ENCODE results near the gene ZG16. TPM values are rescaled to one million over a fixed set of nuclear protein-coding genes. Genes with fewer than 3 reads are reported as not detected.

The ZG16 gene
- total RNA-seq, 2 donors from 2014 or later: not detected

DNA sequence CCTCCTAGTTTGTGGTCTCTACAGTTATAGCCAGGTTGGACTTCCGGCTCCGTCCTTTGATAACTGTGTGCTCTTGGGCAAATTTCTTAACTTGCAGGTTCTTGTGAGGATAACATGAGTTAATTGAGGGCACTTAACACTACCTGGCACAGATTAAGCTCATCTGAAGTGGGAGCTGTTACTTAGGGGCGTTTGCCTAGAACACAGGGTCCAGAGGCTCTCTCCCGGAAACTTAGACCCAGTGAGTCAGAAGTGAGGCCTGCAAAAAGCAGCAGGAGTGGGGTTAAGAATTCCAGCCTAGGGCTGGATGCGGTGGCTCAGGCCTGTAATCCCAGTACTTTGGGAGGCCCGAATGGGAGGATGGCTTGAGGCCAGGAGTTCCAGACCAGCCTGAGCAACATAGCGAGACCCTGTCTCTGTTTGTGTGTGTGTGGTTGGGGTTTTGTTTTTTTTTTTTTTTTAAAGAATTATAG lies 43.6 kb downstream of the ZG16 start:
- Histone ChIP-seq H3K9me3 (no peaks in the 10 kb centered on the region), H3K4me1 (ENCODE audit: control insufficient read depth in 1 of 2, low read depth in 2 of 2) (peaks cover 55 to 85% of the 10 kb centered on the region in 2 donors), H3K36me3 (no peaks in the 10 kb centered on the region), H3K4me3 (peak overlapping the region; percentile 97), H3K27ac (peak overlapping the region; percentile 88 to 95), H3K27me3 (replicated peaks; ENCODE audit: insufficient read depth) (no peaks in the 10 kb centered on the region)
- peak; percentile 56 for ATAC-seq (ENCODE audit: insufficient number of reproducible peaks, low FRiP score, low read depth)
- TF ChIP-seq, protein P1, sequence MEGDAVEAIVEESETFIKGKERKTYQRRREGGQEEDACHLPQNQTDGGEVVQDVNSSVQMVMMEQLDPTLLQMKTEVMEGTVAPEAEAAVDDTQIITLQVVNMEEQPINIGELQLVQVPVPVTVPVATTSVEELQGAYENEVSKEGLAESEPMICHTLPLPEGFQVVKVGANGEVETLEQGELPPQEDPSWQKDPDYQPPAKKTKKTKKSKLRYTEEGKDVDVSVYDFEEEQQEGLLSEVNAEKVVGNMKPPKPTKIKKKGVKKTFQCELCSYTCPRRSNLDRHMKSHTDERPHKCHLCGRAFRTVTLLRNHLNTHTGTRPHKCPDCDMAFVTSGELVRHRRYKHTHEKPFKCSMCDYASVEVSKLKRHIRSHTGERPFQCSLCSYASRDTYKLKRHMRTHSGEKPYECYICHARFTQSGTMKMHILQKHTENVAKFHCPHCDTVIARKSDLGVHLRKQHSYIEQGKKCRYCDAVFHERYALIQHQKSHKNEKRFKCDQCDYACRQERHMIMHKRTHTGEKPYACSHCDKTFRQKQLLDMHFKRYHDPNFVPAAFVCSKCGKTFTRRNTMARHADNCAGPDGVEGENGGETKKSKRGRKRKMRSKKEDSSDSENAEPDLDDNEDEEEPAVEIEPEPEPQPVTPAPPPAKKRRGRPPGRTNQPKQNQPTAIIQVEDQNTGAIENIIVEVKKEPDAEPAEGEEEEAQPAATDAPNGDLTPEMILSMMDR (IDR thresholded peaks at IDR 0.05): no peak
- no peak for DNase-seq (ENCODE audit: low spot score)

DNA sequence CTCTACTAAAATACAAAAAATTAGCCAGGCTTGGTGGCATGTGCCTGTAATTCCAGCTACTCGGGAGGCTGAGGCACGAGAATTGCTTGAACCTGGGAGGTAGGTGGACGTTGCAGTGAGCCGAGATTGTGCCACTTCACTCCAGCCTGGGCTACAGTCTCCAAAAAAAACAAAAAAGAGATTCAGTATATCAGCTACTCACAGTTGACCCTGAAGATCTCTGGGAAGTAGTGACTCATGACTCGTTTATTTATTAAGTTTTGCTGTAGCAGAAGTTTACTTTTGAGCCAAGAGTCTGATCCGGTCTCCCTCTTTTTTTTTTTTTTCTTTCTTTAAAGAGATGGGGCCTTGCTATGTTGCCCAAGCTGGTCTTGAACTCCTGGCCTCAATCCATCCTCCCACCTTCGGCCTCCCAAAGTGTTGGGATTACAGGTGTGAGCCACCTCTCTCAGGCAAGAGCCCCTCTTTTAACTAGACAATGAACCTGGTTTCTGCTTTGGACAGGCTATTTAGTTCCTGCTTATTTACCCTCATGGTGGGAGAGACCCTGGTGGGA lies 46.6 kb downstream of the ZG16 start:
- H3K27ac ChIP-seq: peak overlapping the region; percentile 75 to 87
- ATAC-seq (ENCODE audit: insufficient number of reproducible peaks, low FRiP score, low read depth) (peak; percentile 20), DNase-seq (ENCODE audit: low spot score) (no peak)
- TF ChIP-seq, protein P1 (IDR thresholded peaks at IDR 0.05): no peak
- no peaks in the 10 kb centered on the region for H3K36me3 ChIP-seq
- peaks cover 46 to 66% of the 10 kb centered on the region in 2 donors for H3K4me1 ChIP-seq (ENCODE audit: control insufficient read depth in 1 of 2, low read depth in 2 of 2)
- H3K27me3 ChIP-seq (replicated peaks; ENCODE audit: insufficient read depth): no peaks in the 10 kb centered on the region
- H3K4me3 ChIP-seq: peak overlapping the region; percentile 60
- H3K9me3 ChIP-seq: no peaks in the 10 kb centered on the region

DNA sequence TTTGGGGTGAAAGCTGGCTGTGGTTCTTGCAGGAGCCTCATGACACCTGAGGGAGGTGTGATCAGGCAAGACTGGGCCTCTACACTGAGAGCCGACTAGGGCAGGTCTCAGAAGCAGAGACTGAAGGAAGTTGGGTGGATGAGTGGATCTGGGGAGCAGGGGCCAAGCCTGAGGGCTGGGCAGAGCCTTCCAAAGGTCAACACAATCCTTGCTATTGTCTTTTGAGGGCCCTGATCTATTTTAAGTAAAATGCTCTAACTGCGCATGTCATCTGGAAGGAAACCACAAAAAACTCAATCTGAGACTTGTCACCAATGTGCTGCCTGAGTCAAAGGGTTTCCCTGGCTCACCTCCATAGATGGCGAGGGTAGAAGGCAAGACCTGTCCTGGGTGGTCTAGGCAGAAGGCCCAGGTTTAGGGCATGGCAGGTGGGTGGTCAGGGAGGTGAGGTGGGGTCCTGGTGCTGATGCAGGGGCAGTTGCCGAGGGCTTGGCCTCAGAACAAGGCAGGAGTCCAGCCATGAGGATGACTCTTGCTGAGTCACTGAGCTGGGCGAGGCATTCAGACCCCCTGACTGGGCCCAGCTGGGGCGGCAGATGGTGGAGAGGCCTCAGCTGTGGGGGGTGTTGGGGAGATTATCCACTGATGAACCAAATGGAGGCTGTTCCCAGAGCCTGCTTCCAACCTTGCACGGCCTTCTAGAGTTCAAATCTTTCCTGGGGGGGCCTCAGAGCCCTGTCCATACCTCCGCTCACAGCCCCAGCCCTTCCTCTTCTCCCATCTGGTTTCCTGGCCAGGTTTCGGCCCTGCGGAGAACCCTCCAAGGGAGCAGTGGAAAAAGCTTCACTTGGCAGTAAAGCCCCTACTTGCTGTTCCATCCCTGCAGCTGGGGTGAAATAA lies 47.3 kb downstream of the ZG16 start:
- peaks cover 41 to 60% of the 10 kb centered on the region in 2 donors for H3K4me1 ChIP-seq (ENCODE audit: control insufficient read depth in 1 of 2, low read depth in 2 of 2)
- no peak for ATAC-seq (ENCODE audit: insufficient number of reproducible peaks, low FRiP score, low read depth)

DNA sequence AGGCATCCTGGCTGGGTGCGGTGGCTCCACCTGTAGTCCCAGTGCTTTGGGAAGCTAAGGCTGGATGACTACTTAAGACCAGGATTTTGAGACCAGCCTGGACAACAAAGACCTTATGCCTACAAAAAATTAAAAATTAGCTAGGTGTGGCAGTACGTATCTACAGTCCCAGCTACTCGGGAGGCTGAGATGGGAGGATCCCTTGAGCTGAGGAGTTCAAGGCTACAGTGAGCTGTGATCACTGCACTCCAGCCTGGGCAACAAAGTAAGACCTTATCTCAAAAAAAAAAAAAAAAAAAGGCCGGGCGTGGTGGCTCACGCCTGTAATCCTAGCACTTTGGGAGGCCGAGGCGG lies 48.3 kb downstream of the ZG16 start:
- H3K27me3 ChIP-seq (replicated peaks; ENCODE audit: insufficient read depth): no peaks in the 10 kb centered on the region
- peaks cover 11% of the 10 kb centered on the region for H3K36me3 ChIP-seq
- H3K4me1 ChIP-seq (ENCODE audit: control insufficient read depth in 1 of 2, low read depth in 2 of 2): peaks cover 41 to 56% of the 10 kb centered on the region in 2 donors
- H3K27ac ChIP-seq: peak overlapping the region; percentile 75 to 87
- no peak overlapping the region for H3K4me3 ChIP-seq
- no peak for ATAC-seq (ENCODE audit: insufficient number of reproducible peaks, low FRiP score, low read depth)
- no peak for DNase-seq (ENCODE audit: low spot score)
- TF ChIP-seq, protein P1 (IDR thresholded peaks at IDR 0.05): no peak
- no peaks in the 10 kb centered on the region for H3K9me3 ChIP-seq

More for the DNA sequence above, 47.3 kb downstream of the ZG16 start:
- peak overlapping the region; percentile 75 to 87 for H3K27ac ChIP-seq
- H3K4me3 ChIP-seq: peak overlapping the region; percentile 60
- H3K36me3 ChIP-seq: peaks cover 2% of the 10 kb centered on the region
- TF ChIP-seq, protein P1 (IDR thresholded peaks at IDR 0.05): no peak
- H3K27me3 ChIP-seq (replicated peaks; ENCODE audit: insufficient read depth): no peaks in the 10 kb centered on the region
- no peak for DNase-seq (ENCODE audit: low spot score)
- H3K9me3 ChIP-seq: no peaks in the 10 kb centered on the region

DNA sequence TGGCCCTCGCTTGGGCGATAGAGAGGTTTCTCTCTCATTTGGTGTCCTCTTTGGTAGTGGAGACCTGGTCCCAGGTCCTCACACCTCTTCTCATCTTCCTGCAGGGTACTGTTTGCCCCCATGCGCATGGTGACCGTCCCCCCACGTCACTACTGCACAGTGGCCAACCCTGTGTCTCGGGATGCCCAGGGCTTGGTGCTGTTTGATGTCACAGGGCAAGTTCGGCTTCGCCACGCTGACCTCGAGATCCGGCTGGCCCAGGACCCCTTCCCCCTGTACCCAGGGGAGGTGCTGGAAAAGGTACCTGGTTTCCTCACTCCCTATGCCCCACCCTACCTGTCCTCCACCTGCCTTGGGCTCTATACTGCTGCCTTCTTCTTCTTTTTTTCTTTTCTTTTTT lies 52.7 kb downstream of the ZG16 start:
- no peak for DNase-seq (ENCODE audit: low spot score)
- TF ChIP-seq, protein P1 (IDR thresholded peaks at IDR 0.05): no peak
- no peaks in the 10 kb centered on the region for H3K27me3 ChIP-seq (replicated peaks; ENCODE audit: insufficient read depth)
- no peaks in the 10 kb centered on the region for H3K9me3 ChIP-seq
- H3K4me1 ChIP-seq (ENCODE audit: control insufficient read depth in 1 of 2, low read depth in 2 of 2): peaks cover 8 to 12% of the 10 kb centered on the region in 2 donors
- no peak overlapping the region for H3K4me3 ChIP-seq
- ATAC-seq (ENCODE audit: insufficient number of reproducible peaks, low FRiP score, low read depth): no peak
- H3K36me3 ChIP-seq: peaks cover 44% of the 10 kb centered on the region
- H3K27ac ChIP-seq: no peak overlapping the region

All from thoracic aorta (tissue), 2 donors.